OCI-LY1 (cell line): ENCODE results near the gene S100A8.
"Not testable (repeated sequence)": the region's sequence is repeated elsewhere in the genome, so short reads cannot be mapped to it uniquely, and the experiment has no call there.

ENCODE experiments used
- H2AFZ ChIP-seq: fragments of 200-600 bp; sonication (generic), shearing (Covaris generic); 2 replicates; pipeline ENCODE4 v1.6.0; 2014; ENCODE audit warnings: antibody characterized with exemption, mild to moderate bottlenecking, low read length
- H3F3A ChIP-seq: fragments of 200-600 bp; sonication (generic), shearing (Covaris generic); 2 replicates; pipeline ENCODE4 v1.6.0; 2014; ENCODE audit warnings: mild to moderate bottlenecking, antibody characterized with exemption, low read length, moderate library complexity; ENCODE audit not compliant: insufficient read depth
- H3K27ac ChIP-seq: fragments of 200-600 bp; sonication (generic); 2 replicates; pipeline ENCODE4 v1.5.1; 2014; ENCODE audit warnings: low read length, mixed run types, mild to moderate bottlenecking, low read depth; ENCODE audit not compliant: poor library complexity, severe bottlenecking
- H3K27me3 ChIP-seq: fragments of 200-600 bp; sonication (generic); 2 replicates; pipeline ENCODE4 v1.6.0; 2014; ENCODE audit warnings: antibody characterized with exemption, mild to moderate bottlenecking, low read length, moderate library complexity; ENCODE audit not compliant: insufficient read depth
- H3K36me3 ChIP-seq: fragments of 200-600 bp; sonication (generic); 2 replicates; pipeline ENCODE4 v1.6.1; 2014; ENCODE audit warnings: mild to moderate bottlenecking, antibody characterized with exemption, low read length, moderate library complexity, mixed read lengths; ENCODE audit not compliant: insufficient read depth
- H3K4me1 ChIP-seq: fragments of 200-600 bp; sonication (generic); 2 replicates; pipeline ENCODE4 v1.5.1; 2014; ENCODE audit warnings: mild to moderate bottlenecking, low read length, moderate library complexity; ENCODE audit not compliant: insufficient read depth, severe bottlenecking
- H3K4me2 ChIP-seq: fragments of 200-600 bp; sonication (generic), shearing (Covaris generic); 2 replicates; pipeline ENCODE4 v1.6.1; 2014; ENCODE audit warnings: low read length
- H3K4me3 ChIP-seq: fragments of 200-600 bp; sonication (generic); 2 replicates; pipeline ENCODE4 v1.5.1; 2014; ENCODE audit warnings: low read length, low read depth, mild to moderate bottlenecking, mixed read lengths; ENCODE audit not compliant: poor library complexity, severe bottlenecking
- H3K79me2 ChIP-seq: fragments of 200-600 bp; shearing (Covaris generic); 2 replicates; pipeline ENCODE4 v1.6.1; 2016; ENCODE audit warnings: mixed run types, low read length, mixed read lengths; ENCODE audit not compliant: insufficient read depth
- H3K9ac ChIP-seq: fragments of 200-600 bp; sonication (generic), shearing (Covaris generic); 2 replicates; pipeline ENCODE4 v1.6.1; 2014; ENCODE audit warnings: mild to moderate bottlenecking, low read length, mixed read lengths
- H3K9me2 ChIP-seq: fragments of 200-600 bp; sonication (generic), shearing (Covaris generic); 2 replicates; pipeline ENCODE4 v1.6.1; 2014; ENCODE audit warnings: low read depth, mild to moderate bottlenecking, low read length, mixed read lengths
- H3K9me3 ChIP-seq: fragments of 200-600 bp; shearing (Covaris generic); 2 replicates; pipeline ENCODE4 v1.6.1; 2014; ENCODE audit warnings: low read length, mixed read lengths
- H4K20me1 ChIP-seq: fragments of 200-600 bp; sonication (generic), shearing (Covaris generic); 2 replicates; pipeline ENCODE4 v1.6.0; 2016; ENCODE audit warnings: mild to moderate bottlenecking, low read length; ENCODE audit not compliant: insufficient read depth
- EZH2 ChIP-seq: fragments of 200-600 bp; sonication (generic), shearing (Covaris generic); IDR thresholded peaks from 2 replicates; pipeline ENCODE4 v1.8.0; 2017; ENCODE audit warnings: borderline replicate concordance, mixed run types, mild to moderate bottlenecking, antibody characterized with exemption, low read length, moderate library complexity, mixed read lengths
- TF ChIP-seq, protein P1 (sequence below): fragments of 200-600 bp; sonication (generic), shearing (Covaris generic); IDR thresholded peaks from 2 replicates; pipeline ENCODE4 v1.5.1; 2017; ENCODE audit warnings: mild to moderate bottlenecking, antibody characterized with exemption, low read length, moderate library complexity, mixed read lengths

S100A8 gene

DNA sequence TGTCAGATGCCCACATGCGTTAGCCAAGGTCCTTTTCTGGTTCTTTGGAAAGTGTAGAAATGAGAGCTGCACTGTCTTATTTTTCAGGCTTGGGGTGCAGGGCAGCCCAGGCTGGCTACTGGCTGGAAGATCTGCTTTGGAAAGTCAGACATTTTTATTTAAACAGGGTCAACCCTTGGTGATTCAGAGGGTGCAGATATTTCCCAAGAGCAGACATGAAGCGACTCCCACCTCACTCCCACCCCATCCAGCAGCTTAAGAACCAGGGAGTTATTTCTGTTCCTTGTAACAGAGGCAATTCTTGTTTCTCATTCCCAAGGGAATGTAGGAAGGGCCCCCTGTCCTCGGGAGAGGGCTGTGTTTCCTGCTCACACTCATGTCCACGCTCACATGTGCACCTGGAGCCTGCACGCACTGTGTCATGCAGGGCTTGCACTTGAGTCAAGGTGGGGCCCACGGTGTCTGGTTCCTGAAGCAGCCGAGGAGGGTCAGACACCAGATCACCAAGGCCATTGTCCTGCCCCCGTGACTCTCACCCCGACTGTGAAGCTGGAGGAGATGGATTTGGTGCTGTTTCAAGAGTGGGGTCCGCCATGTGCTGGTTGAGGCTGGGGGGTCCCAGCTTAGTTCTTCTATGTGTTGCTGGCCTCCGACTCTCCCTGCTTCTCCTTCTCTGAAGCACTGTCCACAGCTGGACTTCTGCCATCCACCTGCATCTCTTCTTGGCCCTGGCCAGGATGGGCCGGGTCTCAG is 26.4 kb upstream of the S100A8 start:
- Histone ChIP-seq H3K27ac (no peak overlapping the region), H3K9me3 (no peaks in the 10 kb centered on the region), H4K20me1 (no peaks in the 10 kb centered on the region), H2AFZ (no peak overlapping the region), H3K4me3 (no peak overlapping the region), H3K36me3 (no peaks in the 10 kb centered on the region), H3K79me2 (no peaks in the 10 kb centered on the region), H3K9ac (no peak overlapping the region), H3K4me1 (no peaks in the 10 kb centered on the region), H3K4me2 (no peak overlapping the region), H3K27me3 (no peaks in the 10 kb centered on the region), H3K9me2 (no peaks in the 10 kb centered on the region), H3F3A (no peaks in the 10 kb centered on the region)
- TF ChIP-seq EZH2 = no peak
- TF ChIP-seq, protein P1, sequence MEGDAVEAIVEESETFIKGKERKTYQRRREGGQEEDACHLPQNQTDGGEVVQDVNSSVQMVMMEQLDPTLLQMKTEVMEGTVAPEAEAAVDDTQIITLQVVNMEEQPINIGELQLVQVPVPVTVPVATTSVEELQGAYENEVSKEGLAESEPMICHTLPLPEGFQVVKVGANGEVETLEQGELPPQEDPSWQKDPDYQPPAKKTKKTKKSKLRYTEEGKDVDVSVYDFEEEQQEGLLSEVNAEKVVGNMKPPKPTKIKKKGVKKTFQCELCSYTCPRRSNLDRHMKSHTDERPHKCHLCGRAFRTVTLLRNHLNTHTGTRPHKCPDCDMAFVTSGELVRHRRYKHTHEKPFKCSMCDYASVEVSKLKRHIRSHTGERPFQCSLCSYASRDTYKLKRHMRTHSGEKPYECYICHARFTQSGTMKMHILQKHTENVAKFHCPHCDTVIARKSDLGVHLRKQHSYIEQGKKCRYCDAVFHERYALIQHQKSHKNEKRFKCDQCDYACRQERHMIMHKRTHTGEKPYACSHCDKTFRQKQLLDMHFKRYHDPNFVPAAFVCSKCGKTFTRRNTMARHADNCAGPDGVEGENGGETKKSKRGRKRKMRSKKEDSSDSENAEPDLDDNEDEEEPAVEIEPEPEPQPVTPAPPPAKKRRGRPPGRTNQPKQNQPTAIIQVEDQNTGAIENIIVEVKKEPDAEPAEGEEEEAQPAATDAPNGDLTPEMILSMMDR = no peak

- no peak within 1 kb of the TSS for H2AFZ ChIP-seq
- H3K27ac ChIP-seq = no peak within 1 kb of the TSS
These were observed 25.1 kb upstream of the S100A8 start, which contains the start of gene S100A7A for GRCh38 chr1:153415850-153416570. S100A7A (plus strand) TSS chr1:153416520; CDS start chr1:153418083, 1,563 bp downstream.

DNA sequence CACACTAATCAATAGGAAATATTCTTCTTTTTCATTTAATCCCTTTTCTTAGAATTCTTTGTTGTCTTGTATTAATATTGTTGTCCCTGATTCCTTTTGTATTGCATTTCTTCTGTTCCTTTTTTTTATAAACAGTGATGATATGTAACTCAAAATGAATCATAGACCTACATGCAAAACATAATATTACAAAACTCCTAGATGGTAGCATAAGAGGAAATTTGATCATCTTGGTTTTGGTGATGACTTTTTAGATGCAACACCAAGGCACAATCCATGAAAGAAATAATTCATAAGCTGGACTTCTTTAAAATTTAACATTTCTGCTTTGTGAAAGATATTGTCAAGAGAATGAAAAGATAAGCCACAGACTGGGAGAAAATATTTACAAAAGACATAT is 23.1 kb upstream of the S100A8 start:
- H3F3A ChIP-seq, H3K9me2 ChIP-seq, H3K27me3 ChIP-seq, H4K20me1 ChIP-seq, H3K9me3 ChIP-seq, H3K4me2 ChIP-seq, H3K4me1 ChIP-seq, H3K9ac ChIP-seq, H3K79me2 ChIP-seq, H3K36me3 ChIP-seq, H3K4me3 ChIP-seq, H3K27ac ChIP-seq, H2AFZ ChIP-seq: not testable (repeated sequence)

More at GRCh38 chr1:153415850-153416570, 25.1 kb upstream of the S100A8 start, which contains the start of gene S100A7A:
- H3K4me2 ChIP-seq = no peak within 1 kb of the TSS
- H3K9ac ChIP-seq = no peak within 1 kb of the TSS
- H4K20me1 ChIP-seq = no peaks in the 10 kb centered on the region
- TF ChIP-seq EZH2 = no peak
- TF ChIP-seq, protein P1 = no peak
- H3F3A ChIP-seq = no peaks in the 10 kb centered on the region
- H3K9me2 ChIP-seq = no peaks in the 10 kb centered on the region
- no peaks in the 10 kb centered on the region for H3K36me3 ChIP-seq
- H3K4me3 ChIP-seq = no peak within 1 kb of the TSS
- no peaks in the 10 kb centered on the region for H3K27me3 ChIP-seq
- H3K4me1 ChIP-seq = no peaks in the 10 kb centered on the region
- H3K79me2 ChIP-seq = no peaks in the 10 kb centered on the region
- no peaks in the 10 kb centered on the region for H3K9me3 ChIP-seq

DNA sequence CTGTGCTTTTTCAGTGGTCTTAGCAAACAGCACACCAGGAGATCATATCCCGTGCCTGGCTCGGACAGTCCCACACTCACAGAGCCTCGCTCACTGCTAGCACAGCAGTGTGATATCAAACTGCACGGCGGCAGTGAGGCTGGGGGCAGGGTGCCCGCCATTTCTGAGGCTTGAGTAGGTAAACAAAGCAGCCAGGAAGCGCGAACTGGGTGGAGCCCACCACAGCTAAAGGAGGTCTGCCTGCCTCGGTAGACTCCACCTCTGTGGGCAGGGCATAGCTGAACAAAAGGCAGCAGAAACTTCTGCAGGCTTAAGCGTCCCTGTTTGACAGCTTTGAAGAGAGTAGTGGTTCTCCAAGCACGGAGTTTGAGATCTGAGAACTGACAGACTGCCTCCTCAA is 16.4 kb upstream of the S100A8 start:
- H3K9me3 ChIP-seq, H3K9me2 ChIP-seq, H4K20me1 ChIP-seq, H3K79me2 ChIP-seq, H3K27me3 ChIP-seq, H3K27ac ChIP-seq, H3K4me3 ChIP-seq, H3K9ac ChIP-seq, H3K4me1 ChIP-seq, H2AFZ ChIP-seq, H3K36me3 ChIP-seq, H3F3A ChIP-seq: not testable (repeated sequence)
- H3K4me2 ChIP-seq = peak overlapping the region; percentile 39; the same call in 1 of the 2 replicates

DNA sequence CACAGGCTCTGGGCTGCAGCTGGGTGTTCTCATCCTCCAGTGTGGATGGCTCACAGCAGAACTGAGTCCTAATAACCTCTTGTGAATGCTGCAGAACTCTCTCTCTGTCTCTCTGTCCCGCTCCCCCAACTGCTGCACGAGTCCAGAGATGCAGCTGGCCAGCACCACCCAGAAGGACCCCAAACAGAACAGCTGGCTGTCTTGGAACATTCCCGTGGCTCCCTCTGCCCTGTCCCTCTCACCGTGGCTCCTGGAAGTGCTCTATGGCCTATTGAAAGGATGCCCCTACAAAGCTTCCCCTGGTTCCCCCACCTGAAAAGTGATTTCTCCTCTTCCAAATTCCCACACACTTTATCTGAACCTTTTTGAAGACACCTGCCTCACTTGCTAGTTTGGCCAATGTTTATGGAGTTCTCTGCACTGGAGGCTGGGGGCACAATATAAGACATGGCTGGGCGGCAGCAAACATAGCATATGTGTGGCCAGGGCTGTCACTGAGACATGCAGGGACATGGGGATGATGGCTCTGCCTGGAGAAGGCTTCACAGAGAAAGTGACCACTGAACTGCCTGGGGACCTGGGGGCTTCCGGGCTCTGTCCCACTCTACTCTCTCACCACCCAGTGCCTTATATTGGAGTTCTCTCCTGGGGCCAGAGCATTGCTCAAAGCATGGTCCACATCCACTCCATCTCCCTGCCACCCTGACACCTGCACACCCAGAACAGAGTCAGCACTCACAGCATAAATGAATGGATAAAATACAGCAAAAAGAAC is 15.1 kb upstream of the S100A8 start:
- not testable (repeated sequence) for H3K9me2 ChIP-seq, H3K9ac ChIP-seq, H3K27ac ChIP-seq, H3K4me3 ChIP-seq, H3K9me3 ChIP-seq, H3K4me2 ChIP-seq, H3K79me2 ChIP-seq, H3K36me3 ChIP-seq, H4K20me1 ChIP-seq, H3K27me3 ChIP-seq, H3K4me1 ChIP-seq, H2AFZ ChIP-seq, H3F3A ChIP-seq
